Esophagus squamous epithelium (tissue), 5 donors: Measurements from ENCODE around the gene GATAD1. TPM values are rescaled to one million over a fixed set of nuclear protein-coding genes. Genes with fewer than 3 reads are reported as not detected.
A peak's percentile ranks its signal among the peaks of the same experiment; 100 is the strongest.
"Not testable (repeated sequence)": the region's sequence is repeated elsewhere in the genome, so short reads cannot be mapped to it uniquely, and the experiment has no call there.

Experiments
- DNase-seq: peaks from one replicate; lab custom pipeline; 2025; lab: John Stamatoyannopoulos, UW
- H3K27ac ChIP-seq, 4 donors: fragments of 200-600 bp; sonication (generic); one replicate each; pipeline ENCODE4 v1.5.1; 2016 to 2019; ENCODE audit warnings: mild to moderate bottlenecking in 1 of 4
- H3K27me3 ChIP-seq, 4 donors: fragments of 200-600 bp; sonication (generic); 1 replicate in 3 of 4; 2 replicates in 1 of 4; pipeline versions ENCODE4 v1.5.1 to v1.6.0; 2017 to 2021; ENCODE audit warnings: antibody characterized with exemption in 1 of 4
- H3K36me3 ChIP-seq, 3 donors: fragments of 200-600 bp; sonication (generic); one replicate each; pipeline ENCODE4 v1.5.1; 2016 to 2019
- H3K4me1 ChIP-seq, 3 donors: fragments of 200-600 bp; sonication (generic); one replicate each; pipeline ENCODE4 v1.5.1; 2017 to 2019
- H3K4me3 ChIP-seq, 4 donors: fragments of 200-600 bp; sonication (generic); 1 replicate in 3 of 4; 2 replicates in 1 of 4; pipeline ENCODE4 v1.5.1; 2016 to 2019; ENCODE audit warnings: mild to moderate bottlenecking in 2 of 4, moderate library complexity in 1 of 4
- H3K9me3 ChIP-seq, 3 donors: fragments of 200-600 bp; sonication (generic); one replicate each; pipeline ENCODE4 v1.5.1; 2016 to 2019
- CTCF ChIP-seq, 6 experiments: fragments of 450-650 bp in 4 of 6; fragments of 200-600 bp in 2 of 6; sonication (generic) in 2 of 6; IDR thresholded peaks; one replicate each; pipeline ENCODE4 v1.5.1; 2016 to 2019; ENCODE audit warnings: antibody characterized with exemption in 6 of 6, mild to moderate bottlenecking in 4 of 6, moderate library complexity in 4 of 6
- POLR2A ChIP-seq, 4 donors: fragments of 450-650 bp; IDR thresholded peaks; one replicate each; pipeline ENCODE4 v1.6.1; 2017; ENCODE audit warnings: antibody characterized with exemption in 4 of 4, mild to moderate bottlenecking in 4 of 4, moderate library complexity in 3 of 4
- WGBS, 2 donors: methylation state at CpG; one replicate each; pipeline ENCODE4 v1.1.5; 2018; 5-methylcytosine and 5-hydroxymethylcytosine counted together
- intact Hi-C: fragments of 100-400 bp; cut with DNase I; formaldehyde crosslinking; loops from one replicate; pipeline ENCODE4 v1.15.0; 2022
- total RNA-seq, 4 donors: library from RNA; depleted of rRNA; stranded (reverse); fragments of >200 nt; gene quantifications; one replicate each; pipeline ENCODE4 v1.1.0, GENCODE V29; 2016
- donor health status: DM: yes; HTN: yes; CAD: no.

Gene GATAD1
- total RNA-seq, 4 donors from 2014 or later, result 9.2 to 30.9 (median 18.0) TPM

DNA sequence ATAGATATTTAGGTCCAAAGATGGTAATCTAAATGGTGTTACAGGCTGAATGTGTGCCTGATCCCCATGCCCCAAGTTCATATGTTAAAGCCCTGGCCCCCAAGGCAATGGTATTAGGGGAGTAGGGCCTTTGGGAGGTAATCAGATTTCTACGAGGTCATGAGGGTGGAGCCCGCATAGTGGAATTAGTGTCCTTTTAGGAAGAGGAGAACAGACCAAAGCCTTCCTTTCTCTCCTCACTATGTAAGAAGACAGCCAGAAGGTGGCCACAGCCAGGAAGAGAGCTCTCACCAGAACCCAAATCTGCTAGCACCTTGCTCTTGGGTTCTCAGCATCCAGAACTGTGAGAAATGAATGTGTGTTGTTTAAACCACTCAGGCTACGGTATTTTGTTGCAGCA is 15.3 kb downstream of the GATAD1 start:
- Histone ChIP-seq H3K9me3 (no peaks in the 10 kb centered on the region), H3K4me3 (no peak overlapping the region), H3K36me3 (peaks cover 0 to 28% (median 0%) of the 10 kb centered on the region in 3 donors), H3K4me1 (peaks cover 0 to 46% (median 8%) of the 10 kb centered on the region in 3 donors), H3K27ac (no peak overlapping the region), H3K27me3 (no peaks in the 10 kb centered on the region)
- no peak for DNase-seq
- TF ChIP-seq CTCF (IDR thresholded peaks at IDR 0.05), result no peak
- WGBS, 2 donors, result 88 to 91% methylated on average over 3 of the region's 3 CpGs
- intact Hi-C loops, result no loop called here

- intact Hi-C loops, result no loop called here
- Histone ChIP-seq H3K27ac (peak overlapping the region in 3 of 4 donors; percentile 42 to 66 (median 52)), H3K36me3 (peaks cover 0 to 16% (median 0%) of the 10 kb centered on the region in 3 donors), H3K4me3 (no peak overlapping the region), H3K27me3 (no peaks in the 10 kb centered on the region), H3K9me3 (no peaks in the 10 kb centered on the region), H3K4me1 (peaks cover 0 to 52% (median 8%) of the 10 kb centered on the region in 3 donors)
- no peak for DNase-seq
- 32 to 48% methylated on average over 3 of the region's 3 CpGs for WGBS, 2 donors
- TF ChIP-seq CTCF (IDR thresholded peaks at IDR 0.05) (no peak), POLR2A (IDR thresholded peaks at IDR 0.05) (no peak)
Observed at GRCh38 chr7:92464515-92464914, 17.2 kb downstream of the GATAD1 start.

- DNase-seq, result no peak
- Histone ChIP-seq H3K4me3 (no peak overlapping the region), H3K27me3 (no peaks in the 10 kb centered on the region), H3K36me3 (peaks cover 0 to 16% (median 0%) of the 10 kb centered on the region in 3 donors), H3K4me1 (peaks cover 0 to 38% (median 8%) of the 10 kb centered on the region in 3 donors), H3K27ac (no peak overlapping the region), H3K9me3 (no peaks in the 10 kb centered on the region)
- TF ChIP-seq POLR2A (IDR thresholded peaks at IDR 0.05), result no peak
- intact Hi-C loops, result no loop called here
- WGBS, 2 donors, result 63 to 100% methylated on average over 2 of the region's 2 CpGs
Observed at GRCh38 chr7:92466682-92467081, 19.4 kb downstream of the GATAD1 start.

DNA sequence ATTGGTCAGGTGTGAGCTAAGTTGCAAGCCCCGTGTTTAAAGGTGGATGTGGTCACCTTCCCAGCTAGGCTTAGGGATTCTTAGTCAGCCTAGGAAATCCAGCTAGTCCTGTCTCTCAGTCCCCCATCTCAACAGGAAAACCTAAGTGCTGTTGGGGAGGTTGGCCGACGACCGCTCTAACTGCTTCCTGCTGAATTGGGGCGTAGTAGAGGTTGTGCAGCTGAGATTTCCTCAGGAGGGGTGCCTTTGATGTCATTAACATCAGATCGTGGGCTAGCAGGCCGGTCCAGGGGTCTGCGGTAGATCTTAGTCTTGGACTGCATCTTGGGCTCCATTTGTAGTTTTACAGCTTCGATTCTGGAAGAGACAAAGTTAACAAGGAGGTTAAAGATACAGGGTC is 21.3 kb downstream of the GATAD1 start:
- H3K9me3 ChIP-seq, intact Hi-C loops, H3K27ac ChIP-seq, H3K27me3 ChIP-seq, H3K4me3 ChIP-seq, DNase-seq: not testable (repeated sequence)
- H3K36me3 ChIP-seq, result peaks cover 0 to 12% (median 0%) of the 10 kb centered on the region in 3 donors
- 84 to 86% methylated on average over 3 to 8 of the region's 9 CpGs for WGBS, 2 donors
- H3K4me1 ChIP-seq, result peaks cover 0 to 37% (median 8%) of the 10 kb centered on the region in 3 donors

DNA sequence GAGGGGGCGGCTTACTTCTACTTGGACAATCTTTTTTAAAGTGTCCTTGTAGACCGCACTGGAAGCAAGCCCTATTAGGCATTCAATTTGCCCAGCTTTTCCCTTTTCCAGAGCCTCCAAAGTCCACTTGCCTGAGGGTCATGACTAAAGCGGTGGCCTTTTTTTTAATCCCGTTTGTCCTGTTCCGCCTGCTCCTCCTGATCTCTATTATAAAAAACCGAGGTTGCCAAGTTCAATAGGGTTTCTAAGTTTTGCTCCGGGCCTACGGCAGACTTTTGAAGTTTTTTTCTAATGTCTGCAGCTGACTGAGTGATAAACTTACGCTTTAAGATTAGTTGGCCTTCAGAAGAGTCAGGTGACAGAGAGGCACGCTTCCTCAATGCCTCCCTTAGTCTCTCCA is 26.7 kb downstream of the GATAD1 start:
- DNase-seq, H3K27me3 ChIP-seq, H3K9me3 ChIP-seq, intact Hi-C loops, H3K27ac ChIP-seq, H3K4me3 ChIP-seq: not testable (repeated sequence)
- 39 to 56% methylated on average over 10 of the region's 10 CpGs for WGBS, 2 donors
- H3K4me1 ChIP-seq, result peaks cover 0 to 15% (median 0%) of the 10 kb centered on the region in 3 donors
- H3K36me3 ChIP-seq, result peaks cover 0 to 16% (median 0%) of the 10 kb centered on the region in 3 donors

DNA sequence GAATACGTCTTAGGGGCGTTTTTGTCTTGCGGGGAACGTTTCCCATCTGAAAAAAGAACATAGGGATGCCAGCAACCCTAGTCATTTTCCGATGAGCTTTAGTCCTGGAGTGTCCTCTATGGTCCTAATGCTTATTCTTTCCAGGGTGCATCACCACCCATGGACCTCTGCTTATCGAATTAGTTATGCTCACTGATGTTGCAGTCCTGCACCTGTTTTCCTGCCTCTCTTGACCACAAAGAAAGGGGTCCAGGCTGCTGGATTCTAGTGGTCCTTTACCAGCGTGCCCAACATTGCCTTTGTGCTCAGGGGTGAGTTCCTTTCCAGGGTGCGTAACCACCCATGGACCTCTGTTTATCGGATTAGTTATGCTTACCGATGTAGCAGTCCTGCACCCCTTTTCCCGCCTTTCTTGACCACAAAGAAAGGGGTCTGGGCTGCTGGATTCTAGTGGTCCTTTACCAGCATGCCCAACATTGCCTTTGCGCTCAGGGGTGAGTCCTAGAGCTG is 28.0 kb downstream of the GATAD1 start:
- Histone ChIP-seq H3K4me1 (peaks cover 0 to 15% (median 0%) of the 10 kb centered on the region in 3 donors), H3K36me3 (peaks cover 0 to 16% (median 0%) of the 10 kb centered on the region in 3 donors)
- intact Hi-C loops, H3K4me3 ChIP-seq, DNase-seq, H3K9me3 ChIP-seq, H3K27ac ChIP-seq, H3K27me3 ChIP-seq: not testable (repeated sequence)
- 85 to 87% methylated on average over 10 to 12 of the region's 12 CpGs for WGBS, 2 donors

DNA sequence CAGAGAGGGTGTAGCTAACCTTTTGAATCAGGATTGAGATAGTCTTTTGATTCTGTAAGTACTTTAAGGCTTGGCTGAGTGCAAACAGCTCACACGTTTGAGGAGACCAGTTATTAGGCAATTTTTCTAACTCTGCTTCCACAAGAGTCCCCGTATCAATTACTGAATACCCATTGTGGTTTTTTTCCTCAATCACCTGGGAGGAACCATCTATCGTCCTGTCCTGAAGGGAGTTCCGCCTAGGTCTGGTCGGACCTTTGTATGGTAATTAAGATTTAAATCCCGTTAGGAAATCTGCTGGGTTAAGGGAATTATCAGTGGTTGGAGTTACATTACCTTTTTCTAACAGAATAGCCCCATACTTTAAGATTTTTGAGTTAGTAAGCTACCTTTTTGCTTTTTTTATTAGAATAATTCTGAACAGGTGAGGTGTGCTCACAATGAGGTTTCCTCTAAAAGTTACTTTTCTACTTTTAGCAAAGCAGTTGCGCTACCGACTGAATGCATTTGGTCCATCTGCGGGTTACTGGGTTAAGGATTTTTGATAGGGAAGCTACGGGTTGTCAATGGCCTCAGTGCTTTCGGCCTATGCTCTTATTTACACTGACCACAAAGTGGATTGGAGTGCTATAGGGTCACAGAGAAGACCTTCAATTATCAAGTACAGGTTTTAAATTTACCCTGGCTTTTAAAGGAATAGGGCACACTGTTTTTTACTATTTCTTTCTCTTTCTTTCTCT is 28.7 kb downstream of the GATAD1 start:
- H3K36me3 ChIP-seq, result peaks cover 0 to 16% (median 0%) of the 10 kb centered on the region in 3 donors
- H3K27ac ChIP-seq, H3K27me3 ChIP-seq, intact Hi-C loops, H3K9me3 ChIP-seq, DNase-seq, H3K4me3 ChIP-seq: not testable (repeated sequence)
- 82 to 92% methylated on average over 11 of the region's 11 CpGs for WGBS, 2 donors
- H3K4me1 ChIP-seq, result peaks cover 0 to 15% (median 0%) of the 10 kb centered on the region in 3 donors

- intact Hi-C loops, H3K27me3 ChIP-seq, DNase-seq, H3K27ac ChIP-seq, H3K4me3 ChIP-seq, H3K9me3 ChIP-seq: not testable (repeated sequence)
- peaks cover 0 to 16% (median 0%) of the 10 kb centered on the region in 3 donors for H3K36me3 ChIP-seq
- WGBS, 2 donors, result 94 to 99% methylated on average over 11 of the region's 11 CpGs
- H3K4me1 ChIP-seq, result peaks cover 0 to 15% (median 0%) of the 10 kb centered on the region in 3 donors
Observed at GRCh38 chr7:92477681-92478080, 30.4 kb downstream of the GATAD1 start, which contains the start of gene ERVW-1. ERVW-1 (minus strand) TSS chr7:92477946; CDS start chr7:92470381, 7,565 bp downstream.
